ENCODE measurements around the gene MUC5B. TPM values are rescaled to one million over a fixed set of nuclear protein-coding genes. Genes with fewer than 3 reads are reported as not detected.

MUC5B gene
- total and polyA plus RNA-seq, 7 experiments from 2014 or later = not detected

DNA sequence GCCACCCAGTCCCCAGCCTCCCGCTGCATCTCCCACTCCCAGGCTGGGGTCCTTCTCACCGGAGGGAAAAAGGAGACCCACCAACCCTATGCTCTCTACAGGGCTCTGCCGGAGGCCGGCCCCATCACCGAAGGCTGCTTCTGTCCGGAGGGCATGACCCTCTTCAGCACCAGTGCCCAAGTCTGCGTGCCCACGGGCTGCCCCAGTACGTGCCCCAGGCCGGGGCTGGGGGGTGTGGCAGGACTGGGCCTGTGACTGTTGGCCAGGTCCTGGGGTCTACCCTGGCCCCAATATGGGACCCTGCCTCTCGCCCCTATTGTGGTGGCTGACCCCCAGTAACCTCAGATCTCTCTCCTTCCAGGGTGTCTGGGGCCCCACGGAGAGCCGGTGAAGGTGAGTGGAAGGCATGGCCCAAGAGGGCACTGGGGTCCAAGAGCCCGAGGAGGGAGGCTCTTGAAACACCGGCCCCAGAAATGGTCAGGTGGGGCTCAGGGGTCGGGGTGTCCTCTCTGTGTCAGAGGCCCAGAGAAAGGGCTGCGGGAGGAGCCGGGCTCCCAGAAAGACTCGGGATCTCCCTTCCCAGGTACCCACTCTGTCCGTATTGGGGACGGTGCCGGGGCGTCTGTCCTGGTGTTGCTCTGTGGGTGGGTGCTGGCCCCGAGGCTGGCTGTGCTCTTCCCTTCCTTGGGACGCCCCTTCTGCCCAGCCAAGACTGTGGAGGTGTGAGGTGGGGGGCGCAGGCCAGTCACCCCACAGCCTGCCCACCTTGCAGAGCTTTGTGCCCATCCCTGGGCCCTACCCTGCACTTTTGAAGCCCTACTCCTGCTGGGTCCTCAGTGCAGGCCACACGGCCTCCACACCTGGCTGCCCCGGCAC lies 26.1 kb upstream of the MUC5B start:
- H3K27me3 ChIP-seq (ENCODE audit: control insufficient read depth in 2 of 2, insufficient read depth in 2 of 2, low read length in 2 of 2) = no peaks in the 10 kb centered on the region
- DNase-seq (no peak), ATAC-seq (no peak)
- POLR2A ChIA-PET = no interaction called here
- no peak overlapping the region for H3K27ac ChIP-seq (ENCODE audit: low read depth, low read length)
- Mint-ChIP-seq H3K9me3 (no peaks in the 10 kb centered on the region), H3K4me3 (no peak overlapping the region), H3K4me1 (no peaks in the 10 kb centered on the region), H3K27me3 (peaks cover 0 to 15% (median 0%) of the 10 kb centered on the region in 5 donors), H3K27ac (no peak overlapping the region), H3K36me3 (no peaks in the 10 kb centered on the region)
- H3K36me3 ChIP-seq (ENCODE audit: control insufficient read depth in 2 of 3, insufficient read depth in 3 of 3, low read length in 3 of 3) = no peaks in the 10 kb centered on the region
- H3K9me3 ChIP-seq (ENCODE audit: control insufficient read depth in 2 of 3, low read length in 3 of 3) = no peaks in the 10 kb centered on the region
- intact Hi-C loops (cut with micrococcal nuclease) = no loop called here
- CTCF ChIA-PET = no interaction called here
- H3K4me3 ChIP-seq (ENCODE audit: low read length) = no peak overlapping the region
- no peaks in the 10 kb centered on the region for H3K4me1 ChIP-seq (ENCODE audit: control insufficient read depth in 2 of 2, insufficient read depth in 2 of 2, low read length in 2 of 2)

GRCh38 chr11:1197431-1197885 lies 25.4 kb upstream of the MUC5B start:
- no peaks in the 10 kb centered on the region for H3K4me1 Mint-ChIP-seq

GRCh38 chr11:1197886-1198560 lies 24.8 kb upstream of the MUC5B start:
- Histone ChIP-seq H3K4me3 (ENCODE audit: low read length) (no peak overlapping the region), H3K4me1 (ENCODE audit: control insufficient read depth in 2 of 2, insufficient read depth in 2 of 2, low read length in 2 of 2) (no peaks in the 10 kb centered on the region), H3K36me3 (ENCODE audit: control insufficient read depth in 2 of 3, insufficient read depth in 3 of 3, low read length in 3 of 3) (no peaks in the 10 kb centered on the region), H3K27ac (ENCODE audit: low read depth, low read length) (no peak overlapping the region), H3K27me3 (ENCODE audit: control insufficient read depth in 2 of 2, insufficient read depth in 2 of 2, low read length in 2 of 2) (no peaks in the 10 kb centered on the region), H3K9me3 (ENCODE audit: control insufficient read depth in 2 of 3, low read length in 3 of 3) (no peaks in the 10 kb centered on the region)
- CTCF ChIA-PET = no interaction called here
- Mint-ChIP-seq H3K27me3 (peaks cover 0 to 5% (median 0%) of the 10 kb centered on the region in 5 donors), H3K4me1 (no peaks in the 10 kb centered on the region), H3K27ac (no peak overlapping the region), H3K4me3 (no peak overlapping the region), H3K36me3 (no peaks in the 10 kb centered on the region), H3K9me3 (no peaks in the 10 kb centered on the region)
- intact Hi-C loops (cut with micrococcal nuclease) = no loop called here
- ATAC-seq = no peak
- no peak for DNase-seq
- POLR2A ChIA-PET = no interaction called here

More at GRCh38 chr11:1197431-1197885, 25.4 kb upstream of the MUC5B start:
- Histone ChIP-seq H3K4me1 (ENCODE audit: control insufficient read depth in 2 of 2, insufficient read depth in 2 of 2, low read length in 2 of 2) (no peaks in the 10 kb centered on the region), H3K36me3 (ENCODE audit: control insufficient read depth in 2 of 3, insufficient read depth in 3 of 3, low read length in 3 of 3) (no peaks in the 10 kb centered on the region), H3K9me3 (ENCODE audit: control insufficient read depth in 2 of 3, low read length in 3 of 3) (no peaks in the 10 kb centered on the region), H3K27me3 (ENCODE audit: control insufficient read depth in 2 of 2, insufficient read depth in 2 of 2, low read length in 2 of 2) (no peaks in the 10 kb centered on the region), H3K27ac (ENCODE audit: low read depth, low read length) (no peak overlapping the region), H3K4me3 (ENCODE audit: low read length) (no peak overlapping the region)
- no peak overlapping the region for H3K4me3 Mint-ChIP-seq
- no peaks in the 10 kb centered on the region for H3K36me3 Mint-ChIP-seq
- DNase-seq (no peak), ATAC-seq (no peak)
- H3K27ac Mint-ChIP-seq = no peak overlapping the region
- ChIA-PET CTCF (no interaction called here), POLR2A (no interaction called here)
- no peaks in the 10 kb centered on the region for H3K9me3 Mint-ChIP-seq
- intact Hi-C loops (cut with micrococcal nuclease) = no loop called here
- H3K27me3 Mint-ChIP-seq = peaks cover 0 to 9% (median 0%) of the 10 kb centered on the region in 5 donors

- Mint-ChIP-seq H3K4me3 (no peak overlapping the region), H3K27ac (no peak overlapping the region), H3K4me1 (no peaks in the 10 kb centered on the region), H3K36me3 (no peaks in the 10 kb centered on the region), H3K27me3 (peaks cover 0 to 4% (median 0%) of the 10 kb centered on the region in 5 donors), H3K9me3 (no peaks in the 10 kb centered on the region)
- ATAC-seq (no peak), DNase-seq (no peak)
- ChIA-PET POLR2A (no interaction called here), CTCF (no interaction called here)
- Histone ChIP-seq H3K27ac (ENCODE audit: low read depth, low read length) (no peak overlapping the region), H3K27me3 (ENCODE audit: control insufficient read depth in 2 of 2, insufficient read depth in 2 of 2, low read length in 2 of 2) (no peaks in the 10 kb centered on the region), H3K9me3 (ENCODE audit: control insufficient read depth in 2 of 3, low read length in 3 of 3) (no peaks in the 10 kb centered on the region), H3K36me3 (ENCODE audit: control insufficient read depth in 2 of 3, insufficient read depth in 3 of 3, low read length in 3 of 3) (no peaks in the 10 kb centered on the region), H3K4me3 (ENCODE audit: low read length) (no peak overlapping the region), H3K4me1 (ENCODE audit: control insufficient read depth in 2 of 2, insufficient read depth in 2 of 2, low read length in 2 of 2) (no peaks in the 10 kb centered on the region)
- intact Hi-C loops (cut with micrococcal nuclease) = no loop called here
Measured at GRCh38 chr11:1198561-1199240, 24.2 kb upstream of the MUC5B start.

DNA sequence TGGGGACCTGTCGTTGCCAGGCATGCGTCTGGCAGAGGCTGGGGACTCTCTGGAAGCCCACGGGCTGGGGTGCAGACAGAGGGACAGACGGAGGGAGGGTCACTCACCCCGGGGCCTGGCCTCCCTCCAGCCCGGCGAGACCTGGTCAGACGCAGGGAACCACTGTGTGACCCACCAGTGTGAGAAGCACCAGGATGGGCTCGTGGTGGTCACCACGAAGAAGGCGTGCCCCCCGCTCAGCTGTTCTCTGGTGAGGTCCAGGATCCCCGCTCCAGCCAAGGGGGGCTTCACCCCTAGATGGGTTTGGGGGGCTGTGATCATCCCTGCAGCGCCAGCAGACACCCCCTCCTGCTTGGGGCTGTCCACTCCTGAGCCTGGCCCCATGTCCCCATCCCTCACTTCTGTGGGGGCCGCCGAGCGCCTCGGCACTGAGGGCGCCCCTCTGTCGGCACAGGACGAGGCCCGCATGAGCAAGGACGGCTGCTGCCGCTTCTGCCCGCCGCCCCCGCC lies 23.6 kb upstream of the MUC5B start:
- Histone ChIP-seq H3K36me3 (ENCODE audit: control insufficient read depth in 2 of 3, insufficient read depth in 3 of 3, low read length in 3 of 3) (no peaks in the 10 kb centered on the region), H3K27ac (ENCODE audit: low read depth, low read length) (no peak overlapping the region), H3K4me3 (ENCODE audit: low read length) (no peak overlapping the region), H3K27me3 (ENCODE audit: control insufficient read depth in 2 of 2, insufficient read depth in 2 of 2, low read length in 2 of 2) (no peaks in the 10 kb centered on the region), H3K9me3 (ENCODE audit: control insufficient read depth in 2 of 3, low read length in 3 of 3) (no peaks in the 10 kb centered on the region), H3K4me1 (ENCODE audit: control insufficient read depth in 2 of 2, insufficient read depth in 2 of 2, low read length in 2 of 2) (no peaks in the 10 kb centered on the region)
- CTCF ChIA-PET = no interaction called here
- H3K9me3 Mint-ChIP-seq = no peaks in the 10 kb centered on the region
- intact Hi-C loops (cut with micrococcal nuclease) = no loop called here
- no peaks in the 10 kb centered on the region for H3K36me3 Mint-ChIP-seq
- POLR2A ChIA-PET = no interaction called here
- DNase-seq (no peak), ATAC-seq (no peak)
- peaks cover 0 to 4% (median 0%) of the 10 kb centered on the region in 5 donors for H3K27me3 Mint-ChIP-seq
- no peak overlapping the region for H3K4me3 Mint-ChIP-seq
- H3K27ac Mint-ChIP-seq = no peak overlapping the region
- no peaks in the 10 kb centered on the region for H3K4me1 Mint-ChIP-seq

DNA sequence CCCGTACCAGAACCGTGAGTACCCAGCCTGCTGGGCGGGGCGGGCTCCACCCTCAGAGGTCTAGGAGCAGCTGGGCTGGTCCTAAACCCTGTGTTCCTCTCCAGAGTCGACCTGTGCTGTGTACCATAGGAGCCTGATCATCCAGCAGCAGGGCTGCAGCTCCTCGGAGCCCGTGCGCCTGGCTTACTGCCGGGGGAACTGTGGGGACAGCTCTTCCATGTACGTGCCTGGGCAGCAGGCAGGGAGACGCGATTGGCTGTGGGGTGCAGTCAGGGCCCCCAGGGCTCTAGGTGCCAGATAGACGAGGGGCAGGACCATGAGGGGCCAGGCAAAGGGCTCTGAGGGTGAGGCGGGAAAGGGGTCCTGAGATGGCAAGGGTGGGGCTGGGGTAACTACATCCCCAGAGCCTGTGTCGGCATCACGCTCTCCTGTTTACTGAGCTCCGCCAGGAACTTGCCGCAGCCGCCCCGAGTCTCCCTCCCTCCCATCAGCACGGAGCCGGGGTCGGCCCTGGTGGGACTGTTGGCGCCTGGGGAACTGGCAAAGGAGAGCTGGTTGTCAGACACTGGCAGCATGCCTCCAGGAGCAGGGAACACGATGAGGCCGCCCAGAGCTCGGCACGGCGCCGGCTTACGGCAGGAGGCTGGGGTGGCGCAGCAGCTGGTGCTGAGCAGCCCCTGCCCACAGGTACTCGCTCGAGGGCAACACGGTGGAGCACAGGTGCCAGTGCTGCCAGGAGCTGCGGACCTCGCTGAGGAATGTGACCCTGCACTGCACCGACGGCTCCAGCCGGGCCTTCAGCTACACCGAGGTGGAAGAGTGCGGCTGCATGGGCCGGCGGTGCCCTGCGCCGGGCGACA lies 22.9 kb upstream of the MUC5B start:
- intact Hi-C loops (cut with micrococcal nuclease) = loop anchor here in 1 of 2 donors (5.0 to 10.0 kb wide), 2 partner anchors 65 to 427 kb away; partner anchors contain the start of gene KRTAP5-5
- H3K9me3 ChIP-seq (ENCODE audit: control insufficient read depth in 2 of 3, low read length in 3 of 3) = no peaks in the 10 kb centered on the region
- H3K27ac ChIP-seq (ENCODE audit: low read depth, low read length) = no peak overlapping the region
- Mint-ChIP-seq H3K4me3 (no peak overlapping the region), H3K27ac (no peak overlapping the region), H3K9me3 (no peaks in the 10 kb centered on the region), H3K36me3 (no peaks in the 10 kb centered on the region), H3K27me3 (peaks cover 0 to 4% (median 0%) of the 10 kb centered on the region in 5 donors), H3K4me1 (no peaks in the 10 kb centered on the region)
- H3K4me1 ChIP-seq (ENCODE audit: control insufficient read depth in 2 of 2, insufficient read depth in 2 of 2, low read length in 2 of 2) = no peaks in the 10 kb centered on the region
- no peaks in the 10 kb centered on the region for H3K27me3 ChIP-seq (ENCODE audit: control insufficient read depth in 2 of 2, insufficient read depth in 2 of 2, low read length in 2 of 2)
- no peaks in the 10 kb centered on the region for H3K36me3 ChIP-seq (ENCODE audit: control insufficient read depth in 2 of 3, insufficient read depth in 3 of 3, low read length in 3 of 3)
- ATAC-seq (no peak), DNase-seq (no peak)
- CTCF ChIA-PET = interaction anchor here (1.1 kb wide), 1 partner anchor 320 kb away, joined by 3 read pairs; no protein-coding TSS in a partner anchor
- POLR2A ChIA-PET = no interaction called here
- H3K4me3 ChIP-seq (ENCODE audit: low read length) = no peak overlapping the region

Data from naive thymus-derived CD4-positive, alpha-beta T cell (primary cell).